ENCODE data around the gene FIGLA.
"Not testable (repeated sequence)": the region's sequence is repeated elsewhere in the genome, so short reads cannot be mapped to it uniquely, and the experiment has no call there.

The FIGLA gene

GRCh38 chr2:70808983-70809958 is 18.8 kb upstream of the FIGLA start:
- no peak for DNase-seq (ENCODE audit: low spot score)

GRCh38 chr2:70807828-70808118 is 17.3 kb upstream of the FIGLA start:
- DNase-seq (ENCODE audit: low spot score): no peak

GRCh38 chr2:70807102-70807827 is 16.8 kb upstream of the FIGLA start:
- DNase-seq (ENCODE audit: low spot score): no peak

- DNase-seq (ENCODE audit: low spot score): no peak
Observed at GRCh38 chr2:70806620-70807019, 16.2 kb upstream of the FIGLA start.

GRCh38 chr2:70806013-70806412 is 15.6 kb upstream of the FIGLA start:
- no peak for DNase-seq (ENCODE audit: low spot score)

GRCh38 chr2:70801607-70802263 is 11.3 kb upstream of the FIGLA start:
- DNase-seq (ENCODE audit: low spot score): no peak

GRCh38 chr2:70799706-70800105 is 9.3 kb upstream of the FIGLA start:
- DNase-seq (ENCODE audit: low spot score): no peak

GRCh38 chr2:70797996-70798395 is 7.6 kb upstream of the FIGLA start:
- DNase-seq (ENCODE audit: low spot score): not testable (repeated sequence)

GRCh38 chr2:70797506-70797905 is 7.1 kb upstream of the FIGLA start:
- DNase-seq (ENCODE audit: low spot score): no peak

- DNase-seq (ENCODE audit: low spot score): no peak
Observed at GRCh38 chr2:70796262-70796661, 5.8 kb upstream of the FIGLA start.

- no peak for DNase-seq (ENCODE audit: low spot score)
Observed at GRCh38 chr2:70795164-70795995, 4.9 kb upstream of the FIGLA start.

- no peak for DNase-seq (ENCODE audit: low spot score)
Observed at GRCh38 chr2:70793450-70793849, 3.0 kb upstream of the FIGLA start.

GRCh38 chr2:70789304-70790135 is 923 bp downstream of the FIGLA start:
- peak; percentile 43 for DNase-seq (ENCODE audit: low spot score)

- no peak for DNase-seq (ENCODE audit: low spot score)
Observed at GRCh38 chr2:70785137-70785911, 5.1 kb downstream of the FIGLA start.

- no peak for DNase-seq (ENCODE audit: low spot score)
Observed at GRCh38 chr2:70784320-70784719, 6.1 kb downstream of the FIGLA start.

- no peak for DNase-seq (ENCODE audit: low spot score)
Observed at GRCh38 chr2:70779911-70780545, 10.4 kb downstream of the FIGLA start.

GRCh38 chr2:70779491-70779890 is 11.0 kb downstream of the FIGLA start:
- no peak for DNase-seq (ENCODE audit: low spot score)

GRCh38 chr2:70778676-70779075 is 11.8 kb downstream of the FIGLA start:
- no peak for DNase-seq (ENCODE audit: low spot score)

GRCh38 chr2:70777450-70777849 is 13.0 kb downstream of the FIGLA start:
- DNase-seq (ENCODE audit: low spot score): no peak

- no peak for DNase-seq (ENCODE audit: low spot score)
Observed at GRCh38 chr2:70776266-70776665, 14.2 kb downstream of the FIGLA start.
